Activated T-cell treated with anti-CD3 and anti-CD28 coated beads for 48 hours (primary cell): ENCODE results near the gene PRDM2.

Source experiments
- DNase-seq: peaks from one replicate; pipeline ENCODE4 v3.0.0-alpha.2; 2020; ENCODE audit warnings: low read depth

PRDM2 gene

GRCh38 chr1:13794231-13795187 is 94.5 kb downstream of the PRDM2 start:
- DNase-seq, result no peak

- DNase-seq, result no peak
Observed at GRCh38 chr1:13797397-13797796, 97.4 kb downstream of the PRDM2 start.

GRCh38 chr1:13798120-13798519 is 98.1 kb downstream of the PRDM2 start:
- no peak for DNase-seq

- no peak for DNase-seq
Observed at GRCh38 chr1:13799502-13800283, 99.7 kb downstream of the PRDM2 start.

GRCh38 chr1:13801232-13801631 is 101.2 kb downstream of the PRDM2 start:
- no peak for DNase-seq

GRCh38 chr1:13801655-13802486 is 101.9 kb downstream of the PRDM2 start:
- no peak for DNase-seq

- no peak for DNase-seq
Observed at GRCh38 chr1:13802782-13803545, 103.0 kb downstream of the PRDM2 start.

- DNase-seq, result no peak
Observed at GRCh38 chr1:13803546-13804239, 103.7 kb downstream of the PRDM2 start.

- no peak for DNase-seq
Observed at GRCh38 chr1:13804240-13804633, 104.2 kb downstream of the PRDM2 start.

- no peak for DNase-seq
Observed at GRCh38 chr1:13805431-13805830, 105.4 kb downstream of the PRDM2 start.

GRCh38 chr1:13806108-13806507 is 106.1 kb downstream of the PRDM2 start:
- DNase-seq, result no peak

- no peak for DNase-seq
Observed at GRCh38 chr1:13807209-13807608, 107.2 kb downstream of the PRDM2 start.

GRCh38 chr1:13808729-13809131 is 108.7 kb downstream of the PRDM2 start:
- DNase-seq, result no peak

GRCh38 chr1:13809461-13810159 is 109.6 kb downstream of the PRDM2 start:
- peak; percentile 30 for DNase-seq

GRCh38 chr1:13812456-13813397 is 112.7 kb downstream of the PRDM2 start:
- no peak for DNase-seq

GRCh38 chr1:13813398-13814012 is 113.5 kb downstream of the PRDM2 start:
- peak; percentile 57 for DNase-seq

- no peak for DNase-seq
Observed at GRCh38 chr1:13814131-13814530, 114.1 kb downstream of the PRDM2 start.

- DNase-seq, result no peak
Observed at GRCh38 chr1:13816016-13816760, 116.2 kb downstream of the PRDM2 start.
